Activated CD4-positive, alpha-beta T cell treated with anti-CD3 and anti-CD28 coated beads for 1 hour (primary cell): ENCODE results near the gene TMEM121.

Experiments used
- DNase-seq: peaks from one replicate; pipeline ENCODE4 v3.0.0-alpha.2; 2020

The TMEM121 gene

GRCh38 chr14:105525861-105526775 lies at the start of gene TMEM121:
Gene TMEM121 (plus strand): TSS chr14:105526583. CDS start chr14:105528835, 2,252 bp downstream.
- no peak for DNase-seq

GRCh38 chr14:105476831-105477659 lies 49.3 kb upstream of the TMEM121 start:
- no peak for DNase-seq

GRCh38 chr14:105477660-105478397 lies 48.6 kb upstream of the TMEM121 start:
- DNase-seq: peak; percentile 61

GRCh38 chr14:105478398-105479251 lies 47.8 kb upstream of the TMEM121 start:
- DNase-seq: no peak

- DNase-seq: no peak
These were observed 46.8 kb upstream of the TMEM121 start for GRCh38 chr14:105479431-105480158.

GRCh38 chr14:105480199-105480746 lies 46.1 kb upstream of the TMEM121 start:
- DNase-seq: no peak

DNA sequence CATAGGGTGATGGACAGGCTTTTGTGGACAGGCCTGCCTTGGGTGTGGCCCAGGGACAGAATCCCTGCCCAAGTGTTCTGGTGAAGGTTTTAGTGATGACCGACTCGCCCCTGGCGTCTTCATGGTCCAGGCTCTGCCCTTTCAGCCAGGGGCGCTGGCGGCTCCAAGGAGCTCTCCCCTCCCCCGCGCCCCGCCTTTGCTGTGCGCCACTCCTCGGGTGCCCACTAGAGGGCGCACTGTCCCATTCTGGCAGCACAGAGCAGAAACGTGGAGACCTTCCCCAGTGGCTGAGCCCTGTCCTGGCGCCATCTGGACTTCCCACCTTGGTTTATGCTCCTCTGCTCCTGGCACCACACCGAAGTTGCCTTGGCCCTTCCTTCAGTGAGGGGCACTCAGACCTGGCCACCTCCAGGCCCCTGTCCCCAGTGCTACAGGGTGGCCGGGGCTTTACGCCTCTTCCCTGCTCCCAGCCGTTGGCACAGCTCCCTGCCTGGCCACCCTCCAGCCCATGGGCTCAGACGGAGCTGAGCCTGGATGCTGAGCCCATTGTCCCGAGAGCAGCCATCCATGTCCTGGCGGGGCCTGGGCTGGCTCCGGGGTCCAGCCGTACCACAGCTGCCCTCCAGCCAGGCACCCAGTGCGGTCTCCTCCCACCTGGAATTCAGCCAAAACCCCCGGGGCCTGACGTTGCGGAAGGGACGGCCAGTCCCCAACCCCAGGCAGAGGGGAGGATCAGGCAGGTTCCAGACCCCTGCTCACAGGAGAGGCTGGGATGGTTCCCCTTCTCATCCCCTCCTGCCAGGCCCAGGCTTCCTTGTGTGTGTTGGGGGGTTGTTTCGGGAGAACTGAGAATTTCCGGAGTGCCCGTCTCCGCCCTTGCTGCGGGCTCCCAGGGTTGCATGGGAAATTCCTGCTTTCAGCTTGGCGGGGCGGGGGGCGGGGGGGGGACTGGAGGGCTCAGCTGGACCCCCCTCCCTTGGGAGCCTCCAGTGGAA lies 45.3 kb upstream of the TMEM121 start:
- peak; percentile 84 for DNase-seq

DNA sequence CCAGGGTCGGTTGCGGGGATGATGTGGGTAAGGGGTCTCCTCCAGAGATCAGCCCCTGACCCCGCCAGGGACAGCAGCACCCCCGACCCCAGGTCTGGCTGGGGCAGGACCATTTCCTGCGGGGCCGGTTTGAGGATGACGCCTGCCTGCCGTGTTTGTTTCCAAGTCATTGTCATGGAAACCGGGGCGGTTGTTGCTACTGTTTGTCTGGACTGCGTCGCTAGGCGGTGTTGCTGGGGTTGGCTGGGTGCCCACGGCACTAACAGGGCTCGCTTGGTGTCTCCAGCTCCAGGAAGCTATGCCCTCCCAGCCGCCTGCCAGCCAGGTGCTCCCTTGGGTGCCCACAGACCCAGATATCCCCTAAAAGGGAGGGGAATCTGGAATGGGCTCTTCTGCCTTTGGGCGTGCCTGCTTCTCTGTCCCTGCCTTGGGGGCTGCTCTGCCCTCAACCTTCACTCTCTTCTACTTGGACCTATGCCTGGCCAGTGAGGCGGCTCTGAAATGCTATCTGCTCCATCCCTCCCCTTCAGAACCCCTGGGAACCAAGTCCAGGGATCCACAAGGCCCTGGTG lies 44.4 kb upstream of the TMEM121 start:
- peak; percentile 91 for DNase-seq

GRCh38 chr14:105482486-105483110 lies 43.8 kb upstream of the TMEM121 start:
- no peak for DNase-seq

- DNase-seq: no peak
These were observed 42.9 kb upstream of the TMEM121 start for GRCh38 chr14:105483300-105484068.

DNA sequence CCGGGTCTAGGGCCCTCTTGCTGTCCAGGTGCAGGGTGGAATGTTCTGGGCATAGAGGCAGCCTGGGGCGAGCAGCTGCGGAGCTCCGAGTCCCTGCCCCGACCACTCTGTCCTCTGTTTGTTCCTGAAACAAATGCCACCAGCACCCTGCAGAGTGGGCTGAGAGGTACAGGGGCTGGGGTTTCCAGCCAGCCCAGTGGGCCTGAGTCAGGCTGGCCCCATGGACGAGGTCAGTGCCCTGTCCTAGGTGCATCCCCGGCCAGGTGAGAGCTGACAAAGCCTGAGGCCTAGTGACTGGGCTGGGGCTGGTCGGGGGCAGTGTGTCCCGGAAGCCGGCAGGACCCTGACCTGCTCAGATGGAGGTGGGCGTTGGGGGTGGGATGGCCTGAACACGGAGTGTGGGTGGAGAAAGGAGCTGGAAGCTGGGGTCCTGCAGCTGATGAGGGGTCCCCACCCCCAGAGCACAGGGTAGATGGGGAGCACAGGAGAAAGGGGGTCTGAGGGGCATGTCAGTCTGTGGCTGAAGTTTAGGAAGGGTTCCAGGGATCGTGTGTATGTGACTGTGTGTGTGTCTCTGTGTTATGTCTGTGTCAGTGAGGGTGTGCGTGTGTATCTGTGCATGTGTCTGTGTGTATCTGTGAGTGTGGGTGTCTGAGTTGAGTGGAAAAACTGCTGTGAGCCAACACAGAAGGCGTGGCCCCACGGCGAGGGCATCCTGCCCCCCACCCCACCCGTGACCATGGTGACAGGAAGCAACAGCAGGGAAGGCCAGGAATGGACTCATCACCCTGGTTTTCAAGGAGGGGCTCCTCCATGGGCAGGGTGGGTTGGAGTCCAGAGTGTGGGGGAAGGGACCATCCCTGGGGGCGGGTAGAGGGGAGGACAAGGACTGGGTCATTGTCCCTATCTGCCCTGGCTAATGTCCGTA lies 42.0 kb upstream of the TMEM121 start:
- peak; percentile 63 for DNase-seq

DNA sequence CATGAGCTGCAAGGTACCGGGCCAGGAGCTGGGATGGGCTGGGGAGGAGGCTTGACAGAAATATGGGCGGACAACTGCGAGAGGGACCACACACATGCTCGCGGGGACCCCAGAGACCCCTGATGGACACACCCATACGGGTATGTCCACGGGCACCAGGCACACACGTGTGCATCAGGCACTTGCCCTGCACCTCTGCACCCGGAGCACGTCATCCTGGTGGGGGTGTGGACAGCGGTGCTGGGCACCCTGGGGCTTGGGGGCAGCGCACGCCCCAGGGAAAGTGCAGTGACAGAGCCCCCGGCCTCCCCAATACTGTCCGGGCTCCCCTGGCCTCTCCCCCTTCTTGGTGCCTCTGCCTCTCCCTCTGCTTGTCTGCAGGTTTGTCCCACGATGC lies 41.4 kb upstream of the TMEM121 start:
- no peak for DNase-seq

- DNase-seq: no peak
These were observed 40.6 kb upstream of the TMEM121 start for GRCh38 chr14:105485739-105486162.

- no peak for DNase-seq
These were observed 40.0 kb upstream of the TMEM121 start, which contains the start of gene CRIP1 for GRCh38 chr14:105486163-105486973. Gene CRIP1 (plus strand): TSS chr14:105486886. CDS start chr14:105487260, 374 bp downstream.

DNA sequence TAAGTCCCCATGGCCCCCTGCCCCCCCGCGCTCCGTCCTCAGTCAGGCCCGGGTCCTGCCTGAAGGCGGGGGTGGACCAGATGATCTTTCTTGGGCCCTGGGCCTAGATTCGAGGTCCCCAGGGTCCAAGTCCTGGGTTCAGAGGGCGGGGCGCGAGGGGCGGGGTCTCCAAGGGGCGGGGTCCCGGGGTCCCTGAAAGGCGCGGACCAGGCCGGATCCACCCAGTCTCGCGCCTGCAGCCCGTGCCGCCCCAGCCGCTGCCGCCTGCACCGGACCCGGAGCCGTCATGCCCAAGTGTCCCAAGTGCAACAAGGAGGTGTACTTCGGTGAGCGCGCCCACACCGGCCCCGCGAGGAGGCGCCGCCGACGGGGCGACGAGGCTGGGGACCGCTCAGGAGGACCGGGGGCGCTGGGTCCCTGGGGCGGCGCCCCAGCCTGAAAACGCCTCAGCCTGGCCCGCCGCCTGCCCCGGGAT lies 39.4 kb upstream of the TMEM121 start:
- no peak for DNase-seq
